ENCODE results near the gene ASCC2. TPM values are rescaled to one million over a fixed set of nuclear protein-coding genes. Genes with fewer than 3 reads are reported as not detected.

The ASCC2 gene
- total and polyA plus RNA-seq, 2 of the 4 experiments (the other 2 are of a cell fraction), result 40.0 to 62.2 TPM

- Histone ChIP-seq H3K23ac (ENCODE audit: low read depth, low read length) (no peak overlapping the region), H4K8ac (ENCODE audit: low read depth in 2 of 2, low read length in 2 of 2) (no peak overlapping the region), H3K4ac (ENCODE audit: low read depth, low read length) (no peak overlapping the region), H2BK120ac (ENCODE audit: low read depth, low read length) (no peak overlapping the region), H4K91ac (ENCODE audit: insufficient read depth, low read depth, low read length) (no peak overlapping the region), H2AFZ (replicated peaks; ENCODE audit: low read length, poor library complexity) (no peak overlapping the region), H2AK5ac (ENCODE audit: low read depth, low read length) (no peak overlapping the region), H3K79me1 (ENCODE audit: low read depth in 1 of 2, low read length in 2 of 2) (no peaks in the 10 kb centered on the region), H3K4me3 (ENCODE audit: insufficient read depth, low read depth, low read length) (no peak overlapping the region), H3K4me1 (ENCODE audit: control insufficient read depth, insufficient read depth, low read length) (0 out of 2 replicates have a peak, but pooled peaks cover 2% of the 10 kb centered on the region), H3K27ac (ENCODE audit: insufficient read depth, low read length) (no peak overlapping the region), H2BK5ac (ENCODE audit: low read depth, low read length, poor library complexity, severe bottlenecking) (no peak overlapping the region), H3K56ac (ENCODE audit: extremely low read depth, insufficient read depth, low read length) (no peak overlapping the region), H3K4me2 (ENCODE audit: low read depth, low read length) (no peak overlapping the region), H3K9ac (ENCODE audit: low read depth, low read length) (no peak overlapping the region), H3K14ac (replicated peaks; ENCODE audit: low read depth, low read length) (no peak overlapping the region), H3K18ac (ENCODE audit: low read depth, low read length) (no peak overlapping the region), H2BK15ac (ENCODE audit: low read depth, low read length) (no peak overlapping the region), H3K9me1 (ENCODE audit: insufficient read depth, low read length) (no peaks in the 10 kb centered on the region), H4K5ac (ENCODE audit: low read depth, low read length) (no peak overlapping the region), H3K36me3 (ENCODE audit: control insufficient read depth, insufficient read depth, low read length) (no peaks in the 10 kb centered on the region), H3K9me3 (ENCODE audit: control insufficient read depth, insufficient read depth, low read length) (no peaks in the 10 kb centered on the region), H2BK20ac (ENCODE audit: low read depth, low read length) (no peak overlapping the region), H2AK9ac (replicated peaks; ENCODE audit: low read depth, low read length, poor library complexity) (no peak overlapping the region), H4K20me1 (ENCODE audit: insufficient read depth, low read length) (no peaks in the 10 kb centered on the region), H3K27me3 (ENCODE audit: control insufficient read depth, insufficient read depth, low read length) (peaks cover 4% of the 10 kb centered on the region)
- POLR2A ChIA-PET (ENCODE audit: unreplicated experiment), result no interaction called here
- WGBS, 2 experiments (ENCODE audit: extremely low coverage in 2 of 2, insufficient read length in 1 of 2), result no CpG with 5 or more reads among the region's 5 CpGs
- no TSS peak for BruUV-seq (replicated peaks)
- intact Hi-C loops (cut with micrococcal nuclease) (no loop called here), in situ Hi-C loops (cut with MboI; ENCODE audit: low sequenced_read_pairs) (no loop called here), dilution Hi-C loops (cut with HindIII; ENCODE audit: low sequenced_read_pairs, unreplicated experiment) (no loop called here)
- ATAC-seq (ENCODE audit: low read depth), result no peak
- DNase-seq, result no peak
- CTCF ChIA-PET, result no interaction called here
- TF ChIP-seq BHLHE40 (IDR thresholded peaks at IDR 0.05; ENCODE audit: low read depth, low read length) (no peak), MAFK (IDR thresholded peaks at IDR 0.05; ENCODE audit: low read depth, low read length) (no peak), RCOR1 (IDR thresholded peaks at IDR 0.05; ENCODE audit: insufficient replicate concordance, low read length) (no peak), CEBPB (IDR thresholded peaks at IDR 0.05; ENCODE audit: low read depth, low read length) (no peak), SMC3 (IDR thresholded peaks at IDR 0.05; ENCODE audit: low read depth, low read length) (no peak), RAD21 (IDR thresholded peaks at IDR 0.05; ENCODE audit: low read length) (no peak), CTCF (conservative IDR thresholded peaks at IDR 0.05; ENCODE audit: low read depth, low read length) (no peak), FOS (IDR thresholded peaks at IDR 0.05; ENCODE audit: low read depth, low read length) (no peak), ELK1 (IDR thresholded peaks at IDR 0.05; ENCODE audit: borderline replicate concordance, low read depth, low read length) (no peak), USF2 (IDR thresholded peaks at IDR 0.05; ENCODE audit: low read depth, low read length) (no peak), MXI1 (IDR thresholded peaks at IDR 0.05; ENCODE audit: borderline replicate concordance, low read depth, low read length) (no peak), NFE2L2 (IDR thresholded peaks at IDR 0.05; ENCODE audit: low read depth, low read length) (no peak), CHD1 (IDR thresholded peaks at IDR 0.05; ENCODE audit: low read depth, low read length) (no peak), RFX5 (IDR thresholded peaks at IDR 0.05; ENCODE audit: low read depth, low read length) (no peak), MAZ (IDR thresholded peaks at IDR 0.05; ENCODE audit: borderline replicate concordance, low read depth, low read length) (no peak), POLR2A (IDR thresholded peaks at IDR 0.05; ENCODE audit: low read depth, low read length) (no peak)
These were observed 34.9 kb upstream of the ASCC2 start for GRCh38 chr22:29872989-29873388.

Data from IMR-90 (cell line).